ENCODE results near the gene NAXD. TPM values are rescaled to one million over a fixed set of nuclear protein-coding genes. Genes with fewer than 3 reads are reported as not detected.

The NAXD gene
- total RNA-seq, 1 experiment from 2014 or later, result 32.1 TPM

- Histone ChIP-seq H3K27ac (ENCODE audit: low read depth, low read length) (no peak overlapping the region), H3K4me2 (ENCODE audit: low read length) (no peak overlapping the region), H3K79me2 (ENCODE audit: insufficient read depth, low read length) (no peaks in the 10 kb centered on the region), H4K20me1 (ENCODE audit: insufficient read depth) (no peaks in the 10 kb centered on the region), H3K9me3 (ENCODE audit: control insufficient read depth in 1 of 2, insufficient read depth in 1 of 2, low read depth in 1 of 2, low read length in 2 of 2) (no peaks in the 10 kb centered on the region), H3K36me3 (ENCODE audit: control insufficient read depth in 1 of 2, insufficient read depth in 2 of 2, low read length in 2 of 2) (no peaks in the 10 kb centered on the region), H3K27me3 (ENCODE audit: insufficient read depth, low read length) (no peaks in the 10 kb centered on the region), H3K4me3 (replicated peaks in 1 of 2; ENCODE audit: low read depth in 1 of 2, low read length in 2 of 2) (no peak overlapping the region), H3K4me1 (ENCODE audit: control insufficient read depth in 1 of 2, insufficient read depth in 2 of 2, low read length in 2 of 2) (peaks cover 0 to 2% of the 10 kb centered on the region in 2 experiments; a peak in 1 of 4 replicates), H3K9ac (ENCODE audit: low read length) (no peak overlapping the region), H2AFZ (ENCODE audit: low read depth, low read length, poor library complexity, severe bottlenecking) (no peak overlapping the region), H3K9me2 (ENCODE audit: insufficient read depth) (no peaks in the 10 kb centered on the region)
- no TSS peak for BruUV-seq (replicated peaks)
- POLR2A ChIA-PET, result no interaction called here
- ATAC-seq, result no peak
- no peak for TF ChIP-seq SP1 (IDR thresholded peaks at IDR 0.05; ENCODE audit: low read depth)
- no peak for TF ChIP-seq ELF1 (IDR thresholded peaks at IDR 0.05; ENCODE audit: borderline replicate concordance, low read depth)
- no peak for TF ChIP-seq EZH2phosphoT487 (IDR thresholded peaks at IDR 0.05; ENCODE audit: borderline replicate concordance)
- TF ChIP-seq ZFX (IDR thresholded peaks at IDR 0.05), result no peak
- TF ChIP-seq POLR2A (IDR thresholded peaks at IDR 0.05; ENCODE audit: borderline replicate concordance, extremely low read depth, insufficient read depth, insufficient read length), result no peak
- no peak for TF ChIP-seq CEBPB (IDR thresholded peaks at IDR 0.05; ENCODE audit: low read depth)
- no peak for TF ChIP-seq ZBTB33 (IDR thresholded peaks at IDR 0.05; ENCODE audit: extremely low read depth, insufficient replicate concordance, low read length)
- TF ChIP-seq EGR1 (IDR thresholded peaks at IDR 0.05; ENCODE audit: low read depth), result no peak
- TF ChIP-seq CTCF (IDR thresholded peaks at IDR 0.05 in 2 of 3, conservative IDR thresholded peaks at IDR 0.05 in 1 of 3; ENCODE audit: borderline replicate concordance in 1 of 3, insufficient read depth in 1 of 3, low read depth in 2 of 3, low read length in 2 of 3), result no peak
- TF ChIP-seq JUND (IDR thresholded peaks at IDR 0.05), result no peak
- no peak for TF ChIP-seq FOSL1 (IDR thresholded peaks at IDR 0.05; ENCODE audit: low read depth)
- no peak for TF ChIP-seq SRF (IDR thresholded peaks at IDR 0.05; ENCODE audit: low read depth)
- TF ChIP-seq RAD21 (IDR thresholded peaks at IDR 0.05; ENCODE audit: low read depth), result no peak
- TF ChIP-seq ATF3 (IDR thresholded peaks at IDR 0.05), result no peak
- TF ChIP-seq SIN3A (IDR thresholded peaks at IDR 0.05; ENCODE audit: low read depth), result no peak
- no peak for TF ChIP-seq EZH2 (IDR thresholded peaks at IDR 0.05)
- TF ChIP-seq CBX3 (IDR thresholded peaks at IDR 0.05; ENCODE audit: low read depth), result no peak
- TF ChIP-seq REST (IDR thresholded peaks at IDR 0.05; ENCODE audit: low read depth), result no peak
- no peak for TF ChIP-seq ZNF274 (IDR thresholded peaks at IDR 0.05; ENCODE audit: low read depth, low read length)
- RAD21 ChIA-PET (ENCODE audit: low non-redundant PET in 1 of 2, low total read pairs in 2 of 2, uncharacterized antibody in 2 of 2, unreplicated experiment in 2 of 2), result no interaction called here
- intact Hi-C loops (cut with micrococcal nuclease), result loop anchor here (10.0 kb wide), 2 partner anchors 142 to 458 kb away; no protein-coding TSS in a partner anchor
- CTCF ChIA-PET, result interaction anchor here (0.6 kb wide), 1 partner anchor 180 kb away, joined by 3 read pairs; no protein-coding TSS in a partner anchor
- no peak for DNase-seq (ENCODE audit: low read depth, low spot score)
These were observed 18.2 kb upstream of the NAXD start for GRCh38 chr13:110597041-110597689.

Data from HCT116 (cell line).